ENCODE data around the gene C17orf78.
"Not testable (repeated sequence)": the region's sequence is repeated elsewhere in the genome, so short reads cannot be mapped to it uniquely, and the experiment has no call there.

Gene C17orf78

DNA sequence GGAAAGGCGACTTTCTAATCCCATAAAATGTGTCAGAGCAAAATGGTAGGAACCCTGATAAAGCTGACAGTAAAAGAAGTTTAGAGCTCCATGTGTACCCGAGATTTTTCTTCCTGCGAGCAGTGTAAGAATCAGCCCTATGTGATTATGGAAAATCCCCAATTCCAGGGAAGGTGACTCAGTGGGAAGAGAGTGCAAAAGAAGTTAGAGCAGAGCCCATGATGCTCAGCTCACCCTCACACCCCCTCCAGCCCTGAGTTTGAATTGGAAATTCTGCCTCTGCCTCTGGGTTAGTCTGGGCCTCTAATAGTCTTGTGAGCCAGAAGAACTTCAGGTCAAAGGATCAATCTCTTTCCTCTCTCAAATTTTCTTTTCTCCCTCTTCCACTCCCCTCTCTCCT lies 12.5 kb downstream of the C17orf78 start:
- DNase-seq: no peak

DNA sequence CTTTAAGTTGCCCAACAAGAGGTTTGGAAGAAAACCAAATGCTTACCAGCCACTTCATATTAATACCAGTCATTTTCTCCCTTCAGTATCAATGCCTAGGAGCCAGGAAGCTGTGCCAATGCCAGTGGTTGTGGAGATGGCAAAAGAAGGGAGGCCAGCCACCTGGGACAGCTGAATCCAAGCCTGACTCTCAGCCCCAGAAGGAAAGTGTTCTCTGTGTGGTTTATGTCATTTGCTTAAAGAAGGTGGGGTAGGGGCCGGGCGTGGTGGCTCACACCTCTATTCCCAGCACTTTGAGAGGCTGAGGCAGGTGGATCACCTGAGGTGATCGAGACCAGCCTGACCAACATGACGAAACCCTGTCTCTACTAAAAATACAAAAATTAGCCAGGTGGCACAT lies 13.4 kb downstream of the C17orf78 start:
- DNase-seq: no peak

DNA sequence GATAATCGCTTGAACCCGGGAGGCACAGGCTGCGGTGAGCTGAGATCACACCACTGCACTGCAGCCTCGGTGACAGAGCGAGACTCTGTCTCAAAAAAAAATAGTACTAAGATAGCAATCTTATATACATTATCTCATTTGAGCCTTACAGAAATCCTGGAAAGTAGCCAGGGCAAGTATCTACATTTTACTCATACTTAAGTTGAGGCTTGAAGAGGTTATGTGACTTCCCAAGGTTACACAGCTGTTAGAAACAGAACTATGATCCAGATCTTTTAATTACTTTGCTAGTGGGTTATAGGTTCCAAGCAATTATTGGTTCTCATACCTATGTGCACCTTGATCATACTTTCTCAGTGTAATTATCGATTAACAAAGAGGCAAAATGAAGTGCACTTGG lies 15.4 kb downstream of the C17orf78 start:
- no peak for DNase-seq

DNA sequence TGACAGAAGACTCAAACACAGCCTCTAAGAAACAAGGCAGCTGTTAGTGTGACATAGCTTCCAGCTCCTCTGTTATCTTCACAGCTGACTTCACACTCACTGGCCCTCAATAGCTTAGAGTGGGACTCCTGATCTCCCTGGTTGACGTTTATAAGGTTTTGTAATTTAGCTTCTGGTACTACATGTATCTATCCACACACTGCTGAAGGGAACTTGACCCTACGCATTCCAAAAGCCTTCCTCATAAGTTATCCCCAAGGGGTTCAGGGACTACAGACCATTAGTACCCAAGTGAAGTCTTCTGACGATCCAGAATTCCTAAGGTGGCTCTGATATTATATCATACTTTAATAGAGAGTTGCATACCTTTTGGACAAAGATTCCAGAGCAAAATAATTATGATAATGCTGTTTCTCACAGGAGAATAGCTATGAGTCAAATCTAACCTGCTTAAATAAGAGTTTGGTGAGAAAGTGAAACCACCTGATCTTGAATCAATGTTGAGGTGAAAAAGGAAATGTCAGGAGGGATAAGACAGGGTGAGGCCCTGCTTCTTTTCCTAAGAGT lies 16.3 kb downstream of the C17orf78 start:
- DNase-seq: no peak

DNA sequence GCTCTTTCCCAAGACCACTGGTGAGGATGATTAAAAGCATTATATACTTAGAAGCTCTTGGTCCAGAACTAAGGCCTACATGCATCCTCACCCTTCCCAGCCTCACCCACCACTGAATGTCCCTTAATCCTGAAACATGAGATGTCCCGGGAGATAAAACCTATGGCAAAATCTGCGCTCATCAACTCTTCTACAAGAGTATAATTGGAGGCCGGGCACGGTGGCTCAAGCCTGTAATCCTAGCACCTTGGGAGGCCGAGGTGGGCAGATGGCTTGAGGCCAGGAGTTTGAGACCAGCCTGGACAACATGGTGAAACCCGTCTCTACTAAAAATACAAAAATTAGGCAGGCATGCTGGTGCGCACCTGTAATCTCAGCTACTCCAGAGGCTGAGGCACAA lies 17.6 kb downstream of the C17orf78 start:
- DNase-seq: no peak

DNA sequence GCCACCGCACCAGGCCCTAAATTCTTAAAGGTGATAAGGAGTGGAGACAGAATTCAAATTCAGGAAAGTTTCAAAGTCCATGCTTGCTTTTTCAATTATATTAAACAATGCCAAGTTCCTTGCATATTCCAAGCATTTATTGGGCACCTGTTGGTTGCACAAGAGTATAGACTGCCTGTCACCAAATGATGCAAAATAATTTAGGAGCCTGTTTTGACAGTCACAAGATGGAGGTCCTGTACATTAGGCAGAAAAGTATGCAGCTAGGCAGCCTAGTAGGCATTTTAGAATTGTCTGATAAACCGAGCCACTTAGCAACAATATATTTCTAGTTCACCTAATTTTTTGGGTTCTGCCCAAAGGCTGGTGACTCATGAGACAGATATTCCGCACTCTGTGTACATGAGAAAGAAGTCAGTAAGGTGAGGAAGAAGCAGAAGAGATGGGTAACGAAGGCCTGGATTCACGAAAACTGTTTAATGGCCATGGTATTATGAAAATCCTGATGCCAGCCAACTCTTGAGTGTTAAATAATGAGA lies 23.5 kb downstream of the C17orf78 start:
- no peak for DNase-seq

DNA sequence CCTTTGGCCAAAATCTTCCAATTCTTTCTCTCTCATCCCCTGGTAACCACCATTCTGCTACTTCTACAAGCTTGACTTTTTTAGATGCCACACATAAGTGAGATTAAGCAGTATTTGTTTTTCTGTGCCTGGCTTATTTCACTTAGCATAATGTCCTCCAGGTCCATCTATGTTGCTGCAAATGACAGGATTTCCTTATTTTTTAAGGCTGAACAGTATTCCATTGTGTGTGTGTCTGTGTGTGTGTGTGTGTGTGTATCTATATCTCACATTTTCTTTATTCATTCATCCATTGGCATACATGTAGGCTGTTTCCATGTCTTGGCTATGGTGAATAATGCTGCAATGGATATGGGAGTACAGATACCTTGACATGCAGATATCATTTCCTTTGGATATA lies 24.7 kb downstream of the C17orf78 start:
- DNase-seq: no peak

DNA sequence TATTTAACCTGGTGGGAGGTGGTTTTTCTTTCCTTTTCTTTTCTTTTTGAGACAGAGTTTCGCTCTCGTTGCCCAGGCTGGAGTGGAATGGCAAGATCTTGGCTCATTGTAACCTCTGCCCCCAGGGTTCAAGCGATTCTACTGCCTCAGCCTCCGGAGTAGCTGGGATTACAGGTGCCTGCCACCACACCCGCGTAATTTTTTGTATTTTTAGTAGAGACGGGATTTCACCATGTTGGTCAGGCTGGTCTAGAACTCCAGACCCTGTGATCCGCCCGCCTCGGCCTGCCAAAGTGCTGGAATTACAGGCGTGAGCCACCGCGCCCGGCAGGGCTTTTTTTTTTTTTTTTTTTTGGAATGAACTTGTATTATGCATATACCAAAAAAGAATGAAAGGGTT lies 29.7 kb downstream of the C17orf78 start:
- DNase-seq: not testable (repeated sequence)

DNA sequence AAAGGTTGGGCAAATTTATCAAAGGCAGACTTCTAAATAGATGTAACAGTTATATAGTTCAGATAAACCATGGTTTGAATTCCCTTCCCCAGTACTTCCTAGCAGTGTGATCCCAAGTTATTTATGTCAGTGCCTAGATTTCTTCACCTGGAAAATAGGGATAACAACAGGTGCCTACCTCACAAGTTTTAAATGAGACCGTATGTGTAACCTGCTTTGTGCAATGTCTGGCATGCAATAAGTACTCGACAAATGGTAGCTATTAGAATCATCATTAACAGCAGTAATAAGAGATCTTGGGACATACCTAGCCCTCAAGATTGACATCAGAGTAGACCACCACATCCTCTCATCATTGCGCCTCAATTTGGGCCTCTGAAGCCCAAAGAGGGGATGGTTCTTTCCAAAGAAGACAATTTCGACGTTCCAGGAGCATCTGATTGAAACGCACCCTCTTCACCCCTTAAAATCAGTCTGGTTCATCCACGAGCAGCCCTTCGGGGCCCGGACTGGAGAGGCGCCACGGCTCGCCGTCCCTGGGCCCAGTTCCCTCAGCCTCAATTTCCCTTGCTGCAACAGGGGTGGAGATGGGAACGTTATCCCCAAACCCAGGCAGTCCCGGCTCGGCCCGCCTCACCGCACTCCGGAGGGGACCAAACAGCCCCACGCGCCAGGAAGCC lies 30.3 kb downstream of the C17orf78 start:
- DNase-seq: no peak

DNA sequence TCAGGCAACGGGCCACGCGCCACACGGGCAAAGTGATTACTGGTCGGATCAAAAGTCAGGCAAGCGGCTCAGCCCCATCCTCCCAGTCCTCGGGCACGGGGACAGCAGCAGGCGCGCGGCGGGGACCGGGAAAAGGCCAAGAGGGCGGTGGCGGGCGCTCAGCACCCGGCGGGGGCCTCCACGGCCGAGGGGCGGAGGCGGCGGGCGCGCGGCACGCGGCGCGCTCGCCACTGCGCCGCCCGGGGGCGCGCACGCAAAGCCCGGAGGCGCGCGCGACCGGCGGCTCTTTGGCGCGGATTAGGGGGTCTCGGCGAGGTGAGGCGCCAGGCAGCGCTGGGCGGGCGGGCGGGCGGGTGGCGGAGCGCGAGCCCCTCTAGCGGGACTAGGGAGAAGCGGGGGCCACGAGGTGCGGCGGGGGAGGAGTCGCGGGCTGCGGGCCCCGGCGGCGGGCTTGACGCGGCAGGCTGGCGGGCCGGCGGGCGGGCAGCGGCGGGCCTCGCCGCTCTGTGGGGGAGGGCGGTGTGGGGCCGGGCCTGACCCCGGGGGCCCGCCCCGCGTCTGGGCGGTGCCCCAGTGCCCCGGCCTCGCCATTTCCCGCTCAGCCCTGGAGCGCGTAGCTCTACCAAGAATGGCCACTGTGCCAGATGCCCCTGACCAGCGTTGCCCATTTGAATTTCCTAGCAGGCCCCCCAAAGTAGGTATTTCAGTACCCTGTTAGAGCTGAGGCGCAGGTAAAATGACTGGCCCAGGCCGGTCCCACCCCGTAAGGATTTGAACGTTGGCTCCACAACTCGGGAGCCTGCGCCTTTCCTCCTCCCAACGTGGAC lies 31.1 kb downstream of the C17orf78 start, which contains the start of the genes ACACA and TADA2A:
ACACA (minus strand) TSS at position 202 of the 827 bp plus-strand sequence. CDS start 537 bp downstream, outside the sequence.
TADA2A (plus strand) TSS at position 252 of the 827 bp plus-strand sequence. CDS start 4,480 bp downstream, outside the sequence.
- peak; percentile 85 for DNase-seq

DNA sequence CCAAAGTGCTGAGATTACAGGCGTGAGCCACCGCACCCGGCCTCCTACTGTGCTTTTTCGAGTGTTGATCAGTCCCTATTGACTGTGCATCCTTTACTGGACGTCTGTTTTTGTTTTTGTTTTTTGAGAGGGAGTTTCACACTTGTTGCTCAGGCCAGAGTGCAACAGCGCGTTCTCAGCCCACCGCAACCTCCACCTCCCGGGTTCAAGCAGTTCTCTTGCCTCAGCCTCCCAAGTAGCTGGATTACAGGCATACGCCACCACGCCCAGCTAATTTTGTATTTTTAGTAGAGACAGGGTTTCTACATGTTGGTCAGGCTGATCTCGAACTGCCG lies 32.3 kb downstream of the C17orf78 start:
- not testable (repeated sequence) for DNase-seq

DNA sequence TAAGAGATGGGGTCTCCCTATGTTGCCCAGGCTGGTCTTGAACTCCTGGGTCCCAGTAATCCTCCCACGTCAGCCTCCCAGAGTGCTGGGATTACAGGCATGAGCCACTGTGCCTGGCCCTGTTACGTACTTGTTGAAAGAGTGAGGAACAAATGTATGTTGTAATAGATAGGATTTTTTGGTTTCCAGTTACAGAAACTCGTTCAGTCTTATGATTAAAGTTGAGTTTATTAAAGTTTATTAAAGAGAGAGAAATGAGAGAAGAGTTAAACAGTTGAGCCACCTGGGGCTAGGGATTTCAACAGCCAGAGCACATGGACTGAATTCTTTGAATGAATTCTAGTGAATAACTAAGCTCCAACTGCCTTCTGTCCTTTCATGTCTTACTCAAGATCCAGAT lies 34.6 kb downstream of the C17orf78 start:
- no peak for DNase-seq

DNA sequence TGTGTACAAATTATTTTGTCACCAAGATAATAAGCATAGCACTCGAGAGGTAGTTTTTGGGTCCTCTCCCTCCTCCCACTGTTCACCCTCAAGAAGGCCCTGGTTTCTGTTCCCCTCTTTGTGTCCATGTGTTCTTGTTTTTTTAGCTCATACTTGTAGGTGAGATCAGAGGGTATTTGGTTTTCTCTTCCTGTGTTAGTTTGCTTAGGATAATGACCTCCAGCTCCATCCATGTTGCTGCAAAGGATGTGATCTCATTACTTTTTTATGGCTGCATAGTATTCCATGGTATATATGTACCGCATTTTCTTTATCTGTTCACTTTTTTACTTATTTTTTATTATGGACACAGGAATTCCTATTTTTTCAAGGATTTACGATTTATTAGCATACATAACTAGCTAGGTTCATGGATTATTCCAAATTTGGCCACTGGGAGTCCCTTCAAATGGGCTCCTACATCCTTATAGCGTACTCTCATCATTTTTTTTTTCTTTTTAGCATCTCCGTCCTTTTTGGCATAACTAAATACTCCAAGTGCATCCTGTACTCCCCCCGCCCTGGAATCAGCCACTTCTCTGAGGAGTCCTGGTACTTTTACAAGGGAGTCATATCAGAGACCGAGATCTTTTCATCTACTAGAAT lies 38.2 kb downstream of the C17orf78 start:
- no peak for DNase-seq

DNA sequence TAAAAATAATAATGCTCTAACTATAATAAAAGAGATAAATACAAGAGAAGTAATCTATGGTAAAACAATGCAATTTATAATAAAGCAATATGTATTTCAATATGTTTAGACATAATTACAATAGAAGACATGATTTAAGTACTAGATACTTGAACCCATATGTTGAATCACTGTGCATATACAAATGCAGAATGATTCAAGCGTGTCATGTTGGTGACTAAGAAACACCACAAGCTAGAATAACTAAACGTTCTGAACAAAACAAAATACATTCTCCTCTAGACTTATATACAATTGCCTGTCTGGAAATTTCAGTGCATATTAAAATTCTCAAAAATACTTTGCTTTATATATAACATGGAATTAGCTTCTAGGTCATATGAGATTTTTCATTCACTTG lies 42.1 kb downstream of the C17orf78 start:
- DNase-seq: no peak

DNA sequence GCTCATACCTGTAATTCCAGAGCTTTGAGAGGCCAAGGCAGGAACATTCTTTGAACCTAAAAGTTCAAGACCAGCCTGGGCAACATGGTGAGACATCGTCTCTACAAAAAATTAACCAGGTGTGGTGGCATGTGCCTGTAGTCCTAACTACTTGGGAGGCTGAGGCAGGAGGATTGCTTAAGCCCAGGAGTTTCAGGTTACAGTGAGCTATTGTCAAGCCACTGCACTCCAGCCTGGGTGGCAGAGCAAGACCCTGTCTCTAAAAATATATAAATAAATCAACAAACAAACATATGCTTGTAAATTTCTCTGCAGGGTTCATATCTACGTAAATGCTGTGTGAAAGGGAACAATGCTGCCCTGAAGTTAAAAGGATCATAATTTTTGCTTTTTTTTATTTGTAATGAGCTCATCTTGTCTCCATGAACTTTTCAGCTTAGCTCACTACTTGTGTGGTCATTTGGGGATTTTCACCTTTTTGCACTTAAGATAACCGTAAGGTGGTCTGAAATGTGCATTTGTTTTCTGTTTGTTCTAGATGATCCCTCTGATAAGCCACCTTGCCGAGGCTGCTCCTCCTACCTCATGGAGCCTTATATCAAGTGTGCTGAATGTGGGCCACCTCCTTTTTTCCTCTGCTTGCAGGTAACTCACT lies 47.3 kb downstream of the C17orf78 start:
- DNase-seq: no peak

DNA sequence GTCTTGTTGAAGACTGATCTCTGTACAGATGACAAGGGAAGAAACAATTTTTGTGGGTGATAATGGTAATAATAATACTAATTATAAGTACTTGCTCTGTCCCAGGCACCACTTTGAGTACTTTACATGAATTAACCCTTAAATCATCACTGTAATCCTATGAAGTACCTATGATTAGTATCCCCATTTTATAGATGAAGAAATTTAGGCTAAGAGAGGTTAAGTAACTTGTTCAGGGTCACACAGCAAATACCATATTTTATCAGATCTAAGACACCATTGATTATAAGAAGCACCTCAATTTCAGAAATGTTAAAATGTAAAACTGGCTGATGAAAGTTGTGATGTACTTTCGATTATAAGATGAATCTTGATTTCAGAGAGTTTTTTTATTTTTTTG lies 49.5 kb downstream of the C17orf78 start:
- DNase-seq: no peak

DNA sequence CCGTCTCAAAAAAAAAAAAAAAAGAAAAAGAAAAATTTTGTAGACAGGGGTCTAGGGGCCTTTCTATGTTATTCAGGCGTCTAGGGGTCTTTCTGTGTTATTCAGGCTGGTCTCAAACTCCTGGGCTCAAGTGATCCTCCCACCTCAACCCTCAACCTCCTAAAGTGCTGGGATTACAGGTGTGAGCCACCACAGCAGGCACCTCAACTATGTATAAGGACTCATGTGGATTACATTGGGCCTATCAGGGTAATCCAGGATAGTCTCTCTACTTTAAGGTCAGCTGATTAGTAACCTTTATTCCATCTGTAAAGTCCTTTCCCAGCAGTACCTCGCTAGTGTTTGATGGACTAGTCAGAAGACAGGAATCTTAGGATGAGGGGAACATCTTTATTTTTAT lies 53.3 kb downstream of the C17orf78 start:
- no peak for DNase-seq

DNA sequence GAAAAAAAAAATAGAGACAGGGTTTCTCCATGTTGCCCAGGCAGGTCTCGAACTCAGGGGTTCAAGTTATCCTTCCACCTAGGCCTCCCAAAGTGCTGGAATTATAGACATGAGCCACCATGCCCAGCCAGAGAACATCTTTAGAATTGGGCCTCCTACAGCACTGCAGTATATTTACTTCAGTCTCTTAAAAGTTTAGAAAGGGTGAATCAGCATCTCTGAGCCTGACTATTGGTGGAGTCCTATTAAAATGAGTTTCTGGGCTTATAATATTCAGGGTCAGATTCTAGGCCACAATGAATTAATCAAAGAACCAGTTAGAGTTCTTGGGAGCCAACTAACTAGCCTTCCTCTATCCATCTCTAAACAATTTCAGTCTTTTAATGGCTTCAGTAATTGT lies 53.7 kb downstream of the C17orf78 start:
- DNase-seq: no peak

DNA sequence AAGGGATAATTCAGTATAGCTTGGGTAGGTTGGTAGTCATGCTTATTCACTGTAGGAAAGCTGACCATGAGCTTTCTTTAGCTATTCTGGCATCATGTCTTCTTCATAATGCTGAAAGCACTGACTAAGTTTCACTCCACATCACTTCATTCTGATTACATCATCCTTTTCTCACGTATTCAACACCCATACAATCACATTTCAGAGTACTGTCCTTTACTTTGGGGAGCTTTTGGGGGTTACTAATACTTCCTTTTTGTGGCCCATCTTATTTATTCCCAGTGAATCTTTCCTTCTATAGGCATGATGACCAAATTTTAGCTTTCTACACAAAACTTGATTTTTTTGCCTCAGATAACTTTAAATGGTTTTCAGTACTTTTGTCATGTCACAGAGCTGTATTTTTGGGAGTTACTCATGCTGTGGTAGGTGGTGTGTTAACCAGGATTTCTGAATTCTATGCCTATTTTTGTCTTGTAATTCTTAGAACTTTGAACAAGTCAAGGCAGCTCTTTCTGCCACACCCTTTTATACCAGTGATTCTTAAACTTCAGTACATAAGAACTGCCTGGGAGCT lies 54.4 kb downstream of the C17orf78 start:
- no peak for DNase-seq

DNA sequence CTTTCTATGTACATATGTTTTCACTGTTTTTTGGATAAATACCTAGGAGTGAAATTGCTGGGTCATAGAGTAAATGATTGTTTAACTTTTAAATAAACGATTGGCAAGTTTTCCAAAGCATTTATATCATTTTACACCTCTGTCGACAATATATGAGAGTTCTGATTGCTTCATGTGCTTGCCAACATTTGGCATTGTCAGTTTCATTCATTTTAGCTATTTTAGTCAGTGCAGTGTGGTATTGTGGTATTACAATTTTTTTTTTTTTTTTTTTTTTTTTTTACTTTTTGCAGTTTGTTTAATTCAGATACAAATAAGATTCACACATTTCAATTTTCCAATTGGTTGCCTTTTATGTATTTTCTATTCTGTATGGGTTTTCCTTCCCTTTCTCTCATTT lies 56.9 kb downstream of the C17orf78 start:
- no peak for DNase-seq

DNA sequence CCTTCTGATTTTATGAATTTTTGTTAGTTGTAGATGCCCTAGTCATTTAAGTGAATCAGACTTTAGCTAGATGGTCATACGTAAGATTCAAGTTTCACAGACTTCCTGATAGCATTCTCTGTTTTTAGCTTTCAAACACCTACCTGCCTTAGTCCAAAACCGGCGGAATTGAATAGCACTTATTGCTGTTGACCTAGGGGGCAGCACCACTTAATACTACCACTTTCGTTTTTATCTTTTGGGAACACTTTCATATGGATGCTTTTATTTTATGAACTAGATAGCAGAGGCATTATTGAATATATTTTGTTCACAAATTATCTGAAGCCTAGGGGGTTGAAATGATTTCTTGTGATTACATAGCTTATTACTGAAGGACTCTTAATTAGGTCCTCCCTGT lies 62.4 kb downstream of the C17orf78 start:
- no peak for DNase-seq

DNA sequence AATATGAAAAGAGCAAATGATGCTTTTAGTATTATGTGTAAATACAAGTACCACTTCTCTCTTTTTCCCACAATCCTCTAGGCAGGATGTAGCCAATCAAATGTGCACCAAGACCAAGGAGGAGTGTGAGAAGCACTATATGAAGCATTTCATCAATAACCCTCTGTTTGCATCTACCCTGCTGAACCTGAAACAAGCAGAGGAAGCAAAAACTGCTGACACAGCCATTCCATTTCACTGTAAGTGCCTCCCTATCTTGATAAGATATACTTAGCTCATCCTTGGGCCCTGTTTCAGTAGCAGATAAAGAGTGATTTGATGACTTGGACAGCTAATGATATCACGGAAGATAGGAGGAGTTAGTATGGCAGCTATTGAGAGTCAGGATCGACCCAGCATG lies 64.6 kb downstream of the C17orf78 start:
- DNase-seq: no peak
